HG03159 (cell line): ENCODE measurements around the gene ZBTB20.
A peak's percentile ranks its signal among the peaks of the same experiment; 100 is the strongest.

Experiments used
- ATAC-seq: cut with Tn5 transposase; IDR thresholded peaks from one replicate; pipeline ENCODE4 v1.9.1; 2021; ENCODE audit warnings: mild to moderate bottlenecking, moderate library complexity; ENCODE audit not compliant: unreplicated experiment

The ZBTB20 gene

GRCh38 chr3:114596147-114596546 is 550.9 kb downstream of the ZBTB20 start:
- ATAC-seq: no peak

GRCh38 chr3:114595522-114596028 is 551.5 kb downstream of the ZBTB20 start:
- ATAC-seq: no peak

GRCh38 chr3:114590309-114591047 is 556.6 kb downstream of the ZBTB20 start:
- ATAC-seq: no peak

GRCh38 chr3:114587986-114588385 is 559.1 kb downstream of the ZBTB20 start:
- no peak for ATAC-seq

- ATAC-seq: no peak
Observed at GRCh38 chr3:114586119-114586518, 561.0 kb downstream of the ZBTB20 start.

- ATAC-seq: no peak
Observed at GRCh38 chr3:114585687-114586086, 561.4 kb downstream of the ZBTB20 start.

GRCh38 chr3:114584734-114585371 is 562.2 kb downstream of the ZBTB20 start:
- no peak for ATAC-seq

GRCh38 chr3:114582929-114583328 is 564.2 kb downstream of the ZBTB20 start:
- ATAC-seq: peak; percentile 89

GRCh38 chr3:114572364-114573062 is 574.6 kb downstream of the ZBTB20 start:
- no peak for ATAC-seq

GRCh38 chr3:114571363-114571762 is 575.7 kb downstream of the ZBTB20 start:
- ATAC-seq: no peak

GRCh38 chr3:114569186-114569585 is 577.9 kb downstream of the ZBTB20 start:
- ATAC-seq: no peak

- no peak for ATAC-seq
Observed at GRCh38 chr3:114567771-114568170, 579.3 kb downstream of the ZBTB20 start.

- ATAC-seq: no peak
Observed at GRCh38 chr3:114566767-114567166, 580.3 kb downstream of the ZBTB20 start.

- ATAC-seq: peak; percentile 92
Observed at GRCh38 chr3:114566162-114566755, 580.8 kb downstream of the ZBTB20 start.

- no peak for ATAC-seq
Observed at GRCh38 chr3:114565216-114565615, 581.9 kb downstream of the ZBTB20 start.

- ATAC-seq: no peak
Observed at GRCh38 chr3:114563720-114564119, 583.4 kb downstream of the ZBTB20 start.

GRCh38 chr3:114562557-114562956 is 584.5 kb downstream of the ZBTB20 start:
- no peak for ATAC-seq

- ATAC-seq: no peak
Observed at GRCh38 chr3:114558271-114558670, 588.8 kb downstream of the ZBTB20 start.

GRCh38 chr3:114557791-114558190 is 589.3 kb downstream of the ZBTB20 start:
- ATAC-seq: no peak

GRCh38 chr3:114556657-114557213 is 590.4 kb downstream of the ZBTB20 start:
- ATAC-seq: no peak

GRCh38 chr3:114554731-114555130 is 592.4 kb downstream of the ZBTB20 start:
- no peak for ATAC-seq
